H9 (cell line): ENCODE data around the gene OSM. TPM values are rescaled to one million over a fixed set of nuclear protein-coding genes. Genes with fewer than 3 reads are reported as not detected.

Source experiments
- DNase-seq: peaks from one replicate; pipeline ENCODE4 v3.0.0-alpha.2; 2017
- H2AFZ ChIP-seq: one replicate; pipeline ENCODE4 v1.6.1; 2013; ENCODE audit warnings: mild to moderate bottlenecking, low read length, control low read depth, moderate library complexity
- H2AK5ac ChIP-seq: 2 replicates; pipeline ENCODE4 v1.6.1; 2013; ENCODE audit warnings: low read length, control low read depth, mixed read lengths; ENCODE audit not compliant: insufficient read length
- H2BK120ac ChIP-seq: one replicate; pipeline ENCODE4 v1.6.1; 2013; ENCODE audit warnings: low read depth, mild to moderate bottlenecking, low read length, control low read depth, inconsistent platforms; ENCODE audit not compliant: poor library complexity, severe bottlenecking
- H2BK12ac ChIP-seq: 2 replicates; pipeline ENCODE4 v1.6.1; 2013; ENCODE audit warnings: low read length, control low read depth, mixed read lengths, low read depth; ENCODE audit not compliant: insufficient read length
- H2BK15ac ChIP-seq: 2 replicates; pipeline ENCODE4 v1.6.1; 2013; ENCODE audit warnings: low read depth, low read length, control low read depth
- H2BK20ac ChIP-seq: one replicate; pipeline ENCODE4 v1.6.1; 2013; ENCODE audit warnings: low read depth, mild to moderate bottlenecking, low read length, control low read depth, inconsistent platforms; ENCODE audit not compliant: poor library complexity, severe bottlenecking
- H2BK5ac ChIP-seq: 2 replicates; pipeline ENCODE4 v1.6.1; 2013; ENCODE audit warnings: low read length, control low read depth, mixed read lengths; ENCODE audit not compliant: insufficient read length
- H3K14ac ChIP-seq: 2 replicates; pipeline ENCODE4 v1.6.1; 2013; ENCODE audit warnings: low read length, control low read depth; ENCODE audit not compliant: insufficient read depth
- H3K18ac ChIP-seq: 2 replicates; pipeline ENCODE4 v1.6.1; 2013; ENCODE audit warnings: low read depth, mild to moderate bottlenecking, mixed read lengths, low read length, control low read depth; ENCODE audit not compliant: insufficient read length
- H3K23ac ChIP-seq: 2 replicates; pipeline ENCODE4 v1.6.1; 2013; ENCODE audit warnings: low read length, control low read depth, mixed read lengths, low read depth; ENCODE audit not compliant: insufficient read length
- H3K23me2 ChIP-seq: 2 replicates; pipeline ENCODE4 v1.6.1; 2013; ENCODE audit warnings: low read depth, mild to moderate bottlenecking, mixed read lengths, low read length, control low read depth; ENCODE audit not compliant: insufficient read length, poor library complexity, severe bottlenecking
- H3K27ac ChIP-seq: 2 replicates; pipeline ENCODE4 v1.5.1; 2013; ENCODE audit warnings: low read length, control low read depth, mixed read lengths, low read depth; ENCODE audit not compliant: insufficient read length
- H3K27me3 ChIP-seq: 2 replicates; pipeline ENCODE4 v1.6.1; 2013; ENCODE audit warnings: low read length, control low read depth, inconsistent platforms; ENCODE audit not compliant: insufficient read depth
- H3K4ac ChIP-seq: 2 replicates; pipeline ENCODE4 v1.6.1; 2013; ENCODE audit warnings: low read depth, mild to moderate bottlenecking, control low read depth, inconsistent platforms, low read length, moderate library complexity
- H3K4me1 ChIP-seq: 2 replicates; pipeline ENCODE4 v1.6.1; 2013; ENCODE audit warnings: low read length, control low read depth, inconsistent platforms; ENCODE audit not compliant: insufficient read depth
- H3K4me2 ChIP-seq: 2 replicates; pipeline ENCODE4 v1.6.1; 2013; ENCODE audit warnings: low read length, control low read depth, mixed read lengths; ENCODE audit not compliant: insufficient read length, insufficient read depth
- H3K56ac ChIP-seq: 2 replicates; pipeline ENCODE4 v1.6.1; 2013; ENCODE audit warnings: low read depth, mild to moderate bottlenecking, mixed read lengths, low read length, control low read depth; ENCODE audit not compliant: insufficient read length
- H3K79me1 ChIP-seq: 2 replicates; pipeline ENCODE4 v1.6.1; 2013; ENCODE audit warnings: low read depth, mild to moderate bottlenecking, moderate library complexity, low read length, control low read depth, inconsistent platforms; ENCODE audit not compliant: insufficient read depth, poor library complexity, severe bottlenecking
- H3K79me2 ChIP-seq: 2 replicates; pipeline ENCODE4 v1.6.1; 2013; ENCODE audit warnings: low read length, control low read depth, inconsistent platforms; ENCODE audit not compliant: insufficient read depth
- H3K9ac ChIP-seq: 2 replicates; pipeline ENCODE4 v1.6.1; 2013; ENCODE audit warnings: low read length, control low read depth, mixed read lengths; ENCODE audit not compliant: insufficient read length; ENCODE audit errors: extremely low read depth
- H3K9me3 ChIP-seq: one replicate; pipeline ENCODE4 v1.6.1; 2013; ENCODE audit warnings: low read depth, low read length, inconsistent platforms; ENCODE audit not compliant: control insufficient read depth
- H3T11ph ChIP-seq: one replicate; pipeline ENCODE4 v1.6.1; 2013; ENCODE audit warnings: mild to moderate bottlenecking, low read length, control low read depth, inconsistent platforms
- H4K20me1 ChIP-seq: one replicate; pipeline ENCODE4 v1.6.1; 2013; ENCODE audit not compliant: control insufficient read depth, insufficient read length, insufficient read depth
- H4K5ac ChIP-seq: 2 replicates; pipeline ENCODE4 v1.6.1; 2013; ENCODE audit warnings: low read depth, mild to moderate bottlenecking, mixed read lengths, low read length, control low read depth; ENCODE audit not compliant: insufficient read length
- H4K8ac ChIP-seq: replicated peaks from 2 replicates; pipeline ENCODE4 v1.6.1; 2013; ENCODE audit warnings: low read length, control low read depth, mixed read lengths, low read depth; ENCODE audit not compliant: insufficient read length
- H4K91ac ChIP-seq: 2 replicates; pipeline ENCODE4 v1.6.1; 2013; ENCODE audit warnings: low read depth, mild to moderate bottlenecking, moderate library complexity, mixed read lengths, low read length, control low read depth; ENCODE audit not compliant: insufficient read length
- H3K27ac Mint-ChIP-seq, 3 experiments: 2 replicates in 2 of 3; 3 replicates in 1 of 3; pipeline ENCODE4 v1.8.0; 2020 to 2021; ENCODE audit warnings: mixed read lengths in 3 of 3, mild to moderate bottlenecking in 1 of 3, moderate library complexity in 1 of 3
- H3K27me3 Mint-ChIP-seq: 2 replicates; pipeline ENCODE4 v1.8.0; 2021; ENCODE audit warnings: low read depth, mild to moderate bottlenecking, moderate library complexity, mixed read lengths
- H3K36me3 Mint-ChIP-seq, 3 experiments: 2 replicates in 2 of 3; 3 replicates in 1 of 3; pipeline ENCODE4 v1.8.0; 2020 to 2021; ENCODE audit warnings: low read depth in 3 of 3, mixed read lengths in 3 of 3; ENCODE audit not compliant: insufficient read depth in 1 of 3
- H3K4me1 Mint-ChIP-seq, 2 experiments: 2 replicates each; pipeline ENCODE4 v1.8.0; 2020; ENCODE audit warnings: mixed read lengths in 2 of 2
- H3K4me3 Mint-ChIP-seq, 2 experiments: 2 replicates in 1 of 2; 3 replicates in 1 of 2; pipeline ENCODE4 v1.8.0; 2020 to 2021; ENCODE audit warnings: mild to moderate bottlenecking in 2 of 2, mixed read lengths in 2 of 2, moderate library complexity in 1 of 2
- H3K9me3 Mint-ChIP-seq, 2 experiments: 2 replicates in 1 of 2; 3 replicates in 1 of 2; pipeline ENCODE4 v1.8.0; 2020; ENCODE audit warnings: mild to moderate bottlenecking in 2 of 2, mixed read lengths in 2 of 2, moderate library complexity in 1 of 2
- WGBS: extraction: QIAGEN DNeasy Blood & Tissue Kit; methylation state at CpG from one replicate; pipeline ENCODE4 v1.1.7; 2013; ENCODE audit warnings: missing lambda C conversion rate, low lambda C conversion rate, mixed read lengths; ENCODE audit not compliant: insufficient read length; ENCODE audit errors: extremely low coverage; 5-methylcytosine and 5-hydroxymethylcytosine counted together
- total RNA-seq: library from RNA; stranded (reverse); gene quantifications from 2 replicates; pipeline ENCODE4 v1.2.1, GENCODE V29; 2021
- TF ChIP-seq, protein P1 (sequence below): fragments of 200-600 bp; sonication (generic); conservative IDR thresholded peaks from 3 replicates; pipeline ENCODE4 v1.8.0; 2021; ENCODE audit warnings: antibody characterized with exemption, mild to moderate bottlenecking

OSM gene
- total RNA-seq, 1 experiment from 2014 or later, result not detected

- H2BK120ac ChIP-seq, result no peak overlapping the region
- H3K4ac ChIP-seq, result no peak overlapping the region
- H3K9ac ChIP-seq, result no peak overlapping the region
- Mint-ChIP-seq H3K27ac (no peak overlapping the region), H3K9me3 (no peaks in the 10 kb centered on the region), H3K4me3 (no peak overlapping the region; a peak in 1 of 5 replicates), H3K4me1 (peaks cover 4 to 7% of the 10 kb centered on the region in 2 experiments), H3K36me3 (no peaks in the 10 kb centered on the region), H3K27me3 (peaks cover 8% of the 10 kb centered on the region)
- no peak overlapping the region for H2BK15ac ChIP-seq
- no peak overlapping the region for H3K27ac ChIP-seq
- no peak overlapping the region for H4K91ac ChIP-seq
- no peaks in the 10 kb centered on the region for H3K27me3 ChIP-seq
- no peak overlapping the region for H3K23ac ChIP-seq
- H3K14ac ChIP-seq, result no peak overlapping the region; the same call in 1 of the 2 replicates
- H2BK12ac ChIP-seq, result no peak overlapping the region
- TF ChIP-seq, protein P1, sequence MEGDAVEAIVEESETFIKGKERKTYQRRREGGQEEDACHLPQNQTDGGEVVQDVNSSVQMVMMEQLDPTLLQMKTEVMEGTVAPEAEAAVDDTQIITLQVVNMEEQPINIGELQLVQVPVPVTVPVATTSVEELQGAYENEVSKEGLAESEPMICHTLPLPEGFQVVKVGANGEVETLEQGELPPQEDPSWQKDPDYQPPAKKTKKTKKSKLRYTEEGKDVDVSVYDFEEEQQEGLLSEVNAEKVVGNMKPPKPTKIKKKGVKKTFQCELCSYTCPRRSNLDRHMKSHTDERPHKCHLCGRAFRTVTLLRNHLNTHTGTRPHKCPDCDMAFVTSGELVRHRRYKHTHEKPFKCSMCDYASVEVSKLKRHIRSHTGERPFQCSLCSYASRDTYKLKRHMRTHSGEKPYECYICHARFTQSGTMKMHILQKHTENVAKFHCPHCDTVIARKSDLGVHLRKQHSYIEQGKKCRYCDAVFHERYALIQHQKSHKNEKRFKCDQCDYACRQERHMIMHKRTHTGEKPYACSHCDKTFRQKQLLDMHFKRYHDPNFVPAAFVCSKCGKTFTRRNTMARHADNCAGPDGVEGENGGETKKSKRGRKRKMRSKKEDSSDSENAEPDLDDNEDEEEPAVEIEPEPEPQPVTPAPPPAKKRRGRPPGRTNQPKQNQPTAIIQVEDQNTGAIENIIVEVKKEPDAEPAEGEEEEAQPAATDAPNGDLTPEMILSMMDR, result no peak
- H3K79me2 ChIP-seq, result no peaks in the 10 kb centered on the region
- H3K23me2 ChIP-seq, result no peaks in the 10 kb centered on the region
- no peak for DNase-seq
- no peaks in the 10 kb centered on the region for H3K9me3 ChIP-seq
- no peak overlapping the region for H3T11ph ChIP-seq
- no peak overlapping the region for H3K18ac ChIP-seq
- no peak overlapping the region for H2BK5ac ChIP-seq
- no peaks in the 10 kb centered on the region for H4K20me1 ChIP-seq
- H2BK20ac ChIP-seq, result no peak overlapping the region
- H3K4me1 ChIP-seq, result no peaks in the 10 kb centered on the region
- H4K8ac ChIP-seq, result no peak overlapping the region
- no peak overlapping the region for H2AFZ ChIP-seq
- no peak overlapping the region for H4K5ac ChIP-seq
- WGBS, result no CpG with 5 or more reads among the region's 15 CpGs
- no peak overlapping the region for H2AK5ac ChIP-seq
- H3K56ac ChIP-seq, result no peak overlapping the region
- no peak overlapping the region for H3K4me2 ChIP-seq
- H3K79me1 ChIP-seq, result no peaks in the 10 kb centered on the region
These were observed 43.3 kb downstream of the OSM start for GRCh38 chr22:30223303-30223702.
